Ishikawa (cell line): ENCODE measurements around the gene SLC9A9.

Source experiments
- CEBPB ChIP-seq: IDR thresholded peaks from 2 replicates; pipeline ENCODE4 v1.6.1; 2012
- CREB1 ChIP-seq: IDR thresholded peaks from 2 replicates; pipeline ENCODE4 v1.6.1; 2012; ENCODE audit warnings: low read depth
- EGR1 ChIP-seq: IDR thresholded peaks from 2 replicates; pipeline ENCODE4 v1.6.1; 2012
- EP300 ChIP-seq: IDR thresholded peaks from 2 replicates; pipeline ENCODE4 v1.6.1; 2012; ENCODE audit warnings: borderline replicate concordance
- FOXM1 ChIP-seq: IDR thresholded peaks from 2 replicates; pipeline ENCODE4 v1.6.1; 2012; ENCODE audit warnings: low read depth, borderline replicate concordance
- MAX ChIP-seq: IDR thresholded peaks from 2 replicates; pipeline ENCODE4 v1.6.1; 2012
- NFIC ChIP-seq: IDR thresholded peaks from 2 replicates; pipeline ENCODE4 v1.6.1; 2012
- RAD21 ChIP-seq: IDR thresholded peaks from 2 replicates; pipeline ENCODE4 v1.6.1; 2012; ENCODE audit warnings: low read depth
- REST ChIP-seq: IDR thresholded peaks from 2 replicates; pipeline ENCODE4 v1.6.1; 2012; ENCODE audit warnings: low read depth, mild to moderate bottlenecking
- TAF1 ChIP-seq: IDR thresholded peaks from 2 replicates; pipeline ENCODE4 v1.6.1; 2012; ENCODE audit warnings: low read depth, mild to moderate bottlenecking
- TCF12 ChIP-seq: IDR thresholded peaks from 2 replicates; pipeline ENCODE4 v1.6.1; 2012; ENCODE audit warnings: low read depth
- TEAD4 ChIP-seq: IDR thresholded peaks from 2 replicates; pipeline ENCODE4 v1.6.1; 2012
- USF1 ChIP-seq: IDR thresholded peaks from 2 replicates; pipeline ENCODE4 v1.6.1; 2012
- YY1 ChIP-seq: IDR thresholded peaks from 2 replicates; pipeline ENCODE4 v1.6.1; 2012; ENCODE audit warnings: low read depth
- ZBTB7A ChIP-seq: IDR thresholded peaks from 2 replicates; pipeline ENCODE4 v1.6.1; 2012; ENCODE audit warnings: low read depth

The SLC9A9 gene

GRCh38 chr3:143506190-143506589 lies 342.1 kb downstream of the SLC9A9 start:
- TF ChIP-seq NFIC, result no peak
- TF ChIP-seq EP300, result no peak
- no peak for TF ChIP-seq YY1
- TF ChIP-seq EGR1, result no peak
- TF ChIP-seq CREB1, result no peak
- no peak for TF ChIP-seq TEAD4
- no peak for TF ChIP-seq MAX

GRCh38 chr3:143503325-143503885 lies 344.9 kb downstream of the SLC9A9 start:
- TF ChIP-seq EGR1 (no peak), YY1 (no peak), CEBPB (no peak), TAF1 (no peak), CREB1 (no peak), RAD21 (no peak), FOXM1 (no peak), ZBTB7A (no peak), NFIC (no peak)

GRCh38 chr3:143502081-143502480 lies 346.2 kb downstream of the SLC9A9 start:
- no peak for TF ChIP-seq YY1

GRCh38 chr3:143497382-143497781 lies 350.9 kb downstream of the SLC9A9 start:
- TF ChIP-seq YY1 (peak; percentile 73), EP300 (no peak)

- no peak for TF ChIP-seq CREB1
Observed at GRCh38 chr3:143496191-143496590, 352.1 kb downstream of the SLC9A9 start.

GRCh38 chr3:143495527-143495926 lies 352.7 kb downstream of the SLC9A9 start:
- TF ChIP-seq CEBPB (no peak), EP300 (no peak), REST (no peak), RAD21 (no peak), YY1 (no peak), FOXM1 (no peak), NFIC (no peak), TEAD4 (no peak), USF1 (no peak), TCF12 (no peak), EGR1 (no peak), CREB1 (no peak), ZBTB7A (no peak), MAX (no peak), TAF1 (no peak)

GRCh38 chr3:143486611-143487010 lies 361.7 kb downstream of the SLC9A9 start:
- TF ChIP-seq YY1, result no peak
- no peak for TF ChIP-seq RAD21
- no peak for TF ChIP-seq CEBPB
- TF ChIP-seq USF1, result no peak
- TF ChIP-seq NFIC, result no peak

GRCh38 chr3:143484846-143485512 lies 363.3 kb downstream of the SLC9A9 start:
- TF ChIP-seq FOXM1, result no peak
- TF ChIP-seq CEBPB, result no peak
- TF ChIP-seq ZBTB7A, result no peak
- no peak for TF ChIP-seq REST
- no peak for TF ChIP-seq EGR1
- no peak for TF ChIP-seq YY1
- no peak for TF ChIP-seq TAF1
- no peak for TF ChIP-seq NFIC
- TF ChIP-seq TEAD4, result no peak
- no peak for TF ChIP-seq RAD21
- no peak for TF ChIP-seq CREB1
- TF ChIP-seq TCF12, result no peak
